ENCODE data around the gene MAGEB5. TPM values are rescaled to one million over a fixed set of nuclear protein-coding genes. Genes with fewer than 3 reads are reported as not detected.

The MAGEB5 gene
- total RNA-seq, 1 experiment from 2014 or later: not detected

- no peak for DNase-seq
- no peak overlapping the region for H2AFZ ChIP-seq
- no peaks in the 10 kb centered on the region for H3K79me2 ChIP-seq (ENCODE audit: low read depth)
- ChIA-PET POLR2A (ENCODE audit: unreplicated experiment) (no interaction called here), CTCF (no interaction called here)
- no peaks in the 10 kb centered on the region for H3K9me2 ChIP-seq (ENCODE audit: insufficient read depth)
- H3F3A ChIP-seq (ENCODE audit: insufficient read depth, low read depth): no peaks in the 10 kb centered on the region
- intact Hi-C loops (cut with micrococcal nuclease; ENCODE audit: unreplicated experiment): no loop called here
- no peaks in the 10 kb centered on the region for H4K20me1 ChIP-seq (ENCODE audit: insufficient read depth)
- no peaks in the 10 kb centered on the region for H3K27me3 ChIP-seq (ENCODE audit: insufficient read depth, low read depth)
- no peak overlapping the region for H3K4me3 ChIP-seq
- H3K4me2 ChIP-seq: no peak overlapping the region
- H3K9me3 ChIP-seq (ENCODE audit: insufficient read depth, low read depth): no peaks in the 10 kb centered on the region
- H3K27ac ChIP-seq: no peak overlapping the region
- TF ChIP-seq EZH2 (IDR thresholded peaks at IDR 0.05; ENCODE audit: low read depth) (no peak), CTCF (conservative IDR thresholded peaks at IDR 0.05) (no peak)
- H3K36me3 ChIP-seq (ENCODE audit: low read depth): no peaks in the 10 kb centered on the region
- H3K4me1 ChIP-seq (replicated peaks; ENCODE audit: insufficient read depth): no peaks in the 10 kb centered on the region
- no TSS peak for BruUV-seq (replicated peaks)
Measured at GRCh38 chrX:26208012-26208411, 8.0 kb upstream of the MAGEB5 start.

GRCh38 chrX:26219351-26219750, 3.4 kb downstream of the MAGEB5 start:
- intact Hi-C loops (cut with micrococcal nuclease; ENCODE audit: unreplicated experiment): no loop called here
- Histone ChIP-seq H3K4me1 (replicated peaks; ENCODE audit: insufficient read depth) (no peaks in the 10 kb centered on the region), H3K27ac (no peak overlapping the region), H3K9me2 (ENCODE audit: insufficient read depth) (no peaks in the 10 kb centered on the region), H3K79me2 (ENCODE audit: low read depth) (no peaks in the 10 kb centered on the region), H4K20me1 (ENCODE audit: insufficient read depth) (no peaks in the 10 kb centered on the region), H3K27me3 (ENCODE audit: insufficient read depth, low read depth) (no peaks in the 10 kb centered on the region), H3F3A (ENCODE audit: insufficient read depth, low read depth) (no peaks in the 10 kb centered on the region), H3K36me3 (ENCODE audit: low read depth) (no peaks in the 10 kb centered on the region), H3K4me3 (no peak overlapping the region), H2AFZ (no peak overlapping the region), H3K4me2 (no peak overlapping the region), H3K9me3 (ENCODE audit: insufficient read depth, low read depth) (no peaks in the 10 kb centered on the region)
- ChIA-PET CTCF (no interaction called here), POLR2A (ENCODE audit: unreplicated experiment) (no interaction called here)
- no peak for TF ChIP-seq CTCF (conservative IDR thresholded peaks at IDR 0.05)
- TF ChIP-seq EZH2 (IDR thresholded peaks at IDR 0.05; ENCODE audit: low read depth): no peak
- no TSS peak for BruUV-seq (replicated peaks)
- DNase-seq: no peak

- Histone ChIP-seq H3K36me3 (ENCODE audit: low read depth) (no peaks in the 10 kb centered on the region), H2AFZ (no peak overlapping the region), H3F3A (ENCODE audit: insufficient read depth, low read depth) (no peaks in the 10 kb centered on the region), H3K27me3 (ENCODE audit: insufficient read depth, low read depth) (no peaks in the 10 kb centered on the region), H3K4me2 (no peak overlapping the region), H3K9me3 (ENCODE audit: insufficient read depth, low read depth) (no peaks in the 10 kb centered on the region), H3K79me2 (ENCODE audit: low read depth) (no peaks in the 10 kb centered on the region), H3K9me2 (ENCODE audit: insufficient read depth) (no peaks in the 10 kb centered on the region), H4K20me1 (ENCODE audit: insufficient read depth) (no peaks in the 10 kb centered on the region), H3K27ac (no peak overlapping the region), H3K4me1 (replicated peaks; ENCODE audit: insufficient read depth) (no peaks in the 10 kb centered on the region), H3K4me3 (no peak overlapping the region)
- intact Hi-C loops (cut with micrococcal nuclease; ENCODE audit: unreplicated experiment): no loop called here
- DNase-seq: no peak
- ChIA-PET CTCF (no interaction called here), POLR2A (ENCODE audit: unreplicated experiment) (no interaction called here)
- no TSS peak for BruUV-seq (replicated peaks)
- no peak for TF ChIP-seq CTCF (conservative IDR thresholded peaks at IDR 0.05)
- no peak for TF ChIP-seq EZH2 (IDR thresholded peaks at IDR 0.05; ENCODE audit: low read depth)
Measured at GRCh38 chrX:26234177-26234576, 18.2 kb downstream of the MAGEB5 start.
